Nucleus accumbens (tissue), 56 donors: Measurements from ENCODE around the gene DMWD.

Experiments used
- DNase-seq, 56 donors: peaks; one replicate each; lab custom pipeline; 2025; lab: John Stamatoyannopoulos, UW

DMWD gene

DNA sequence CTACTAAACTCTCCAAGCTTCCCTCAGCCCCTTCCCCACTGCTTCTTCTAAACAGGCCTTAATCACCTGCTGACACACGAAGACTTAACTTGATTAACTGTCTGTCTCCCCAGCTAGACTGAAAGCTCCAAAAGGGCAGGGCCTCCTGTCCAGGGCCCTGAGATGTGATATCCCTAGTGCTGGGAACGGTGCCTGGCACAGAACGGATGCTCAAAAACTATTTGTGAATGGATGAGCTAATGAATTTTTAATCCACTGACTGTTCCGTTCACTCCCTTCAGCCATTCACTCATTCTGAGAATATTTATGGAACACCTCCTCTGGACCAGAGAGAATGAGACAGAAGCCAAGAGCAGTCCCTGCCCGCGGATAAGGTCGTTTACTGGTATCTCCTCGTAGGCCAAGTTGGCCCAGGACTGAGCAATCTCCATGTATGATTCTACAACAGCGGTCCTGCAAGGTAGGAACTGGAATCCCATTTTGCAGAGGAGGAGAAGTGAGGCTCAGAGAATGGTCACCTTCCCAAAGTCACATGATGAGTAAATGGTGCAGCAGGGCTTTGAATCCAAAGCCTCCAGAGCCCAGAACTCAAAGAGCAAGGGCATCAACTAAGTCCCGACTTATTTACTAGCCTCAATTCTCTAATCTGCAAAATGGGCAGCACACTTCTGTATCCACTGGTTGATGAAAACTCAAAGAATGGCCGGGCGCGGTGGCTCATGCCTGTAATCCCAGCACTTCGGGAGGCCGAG is 3.4 kb downstream of the DMWD start:
- DNase-seq: no peak

DNA sequence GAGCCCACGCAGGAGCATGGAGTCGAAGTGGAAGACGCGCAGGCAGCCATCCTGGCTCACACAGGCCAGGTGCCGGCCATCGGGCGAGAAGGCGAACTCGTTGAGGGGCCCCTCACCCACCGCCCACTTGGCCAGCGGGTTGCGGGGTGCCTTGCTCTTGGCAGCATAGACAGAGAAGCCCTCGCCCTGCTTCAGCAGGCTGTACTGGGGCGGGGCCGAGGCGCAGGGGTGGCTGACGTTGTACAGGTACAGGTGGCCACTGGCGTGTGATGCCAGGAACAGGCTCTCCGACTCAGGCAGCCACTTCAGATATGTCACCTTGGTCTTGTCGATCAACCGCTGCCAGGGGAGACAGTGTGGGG is 6.1 kb downstream of the DMWD start:
- DNase-seq: no peak

DNA sequence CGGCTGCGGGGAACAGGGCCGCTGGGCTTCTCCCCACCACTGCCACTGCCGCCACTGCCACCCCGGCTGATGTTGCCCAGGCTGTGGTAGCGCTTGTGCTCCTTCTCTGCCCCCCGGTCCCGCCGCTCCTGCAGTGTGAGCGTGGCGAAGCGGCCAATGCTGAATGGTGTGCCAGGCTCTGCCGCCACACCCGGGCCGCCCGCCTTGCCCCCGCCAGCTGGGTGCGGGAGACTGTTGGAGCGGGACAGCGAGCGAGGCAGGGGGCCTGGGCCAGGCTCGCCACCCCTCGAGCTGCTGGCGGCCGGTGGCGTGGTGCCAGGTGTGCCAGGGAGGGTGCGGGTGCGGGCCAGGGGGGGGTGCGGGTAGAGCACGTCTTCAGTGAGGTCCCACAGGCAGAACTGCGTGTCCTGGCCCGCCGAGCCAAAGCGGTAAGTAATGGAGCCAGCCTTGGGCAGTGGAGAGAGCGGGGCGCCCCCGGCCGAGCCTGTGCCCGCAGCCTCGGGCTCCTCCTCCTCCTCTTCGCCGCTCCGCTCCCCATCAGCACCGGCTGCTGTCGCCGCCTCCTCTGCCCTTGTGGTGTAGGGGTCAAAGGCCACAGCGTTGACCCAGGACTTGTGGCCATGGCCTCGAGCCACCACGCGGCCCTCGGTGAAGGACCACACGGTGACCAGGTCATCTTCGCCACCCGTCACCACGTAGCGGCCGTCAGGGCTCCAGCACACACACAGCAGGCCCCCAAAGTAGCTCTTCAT is 6.7 kb downstream of the DMWD start:
- DNase-seq: no peak

DNA sequence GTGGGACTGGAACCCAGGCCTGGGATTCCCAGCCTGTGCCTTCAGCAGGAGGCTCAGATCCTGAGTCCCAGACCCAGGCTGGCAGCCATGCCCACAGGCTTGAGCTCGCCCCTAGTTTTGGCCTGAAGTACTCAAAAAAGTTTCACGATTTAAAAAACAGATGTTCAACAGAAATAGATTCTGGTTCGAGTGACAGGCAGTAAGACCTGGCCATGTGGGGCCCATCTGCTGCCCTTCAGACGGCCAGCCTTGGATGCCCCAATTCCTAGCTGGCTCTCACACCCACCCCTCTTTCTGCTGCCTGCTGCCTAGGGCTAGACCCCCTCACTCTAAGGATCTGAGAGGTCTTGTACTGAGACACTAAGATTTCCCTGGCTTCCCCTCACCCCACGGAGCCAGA is 7.5 kb downstream of the DMWD start:
- DNase-seq: no peak

DNA sequence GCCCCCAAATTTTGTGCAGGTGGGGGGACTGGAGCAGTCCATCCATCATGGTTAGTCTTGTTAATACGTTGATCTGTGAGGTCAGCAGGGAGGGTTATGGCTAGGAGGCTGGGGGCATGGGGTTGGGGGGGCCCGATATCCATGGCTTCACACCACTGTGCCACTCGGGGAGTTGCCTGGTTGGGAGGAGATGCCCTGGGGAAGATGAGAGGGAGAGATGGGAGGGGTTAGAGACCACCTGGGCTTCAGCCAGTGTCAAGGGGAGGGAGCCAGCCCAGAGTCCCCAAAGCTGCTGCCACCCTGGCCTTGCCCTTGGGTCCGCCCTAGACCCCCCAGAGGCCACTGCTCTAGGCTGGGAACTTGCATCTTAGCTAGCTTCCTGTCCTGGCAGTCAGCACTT is 8.5 kb downstream of the DMWD start:
- no peak for DNase-seq

DNA sequence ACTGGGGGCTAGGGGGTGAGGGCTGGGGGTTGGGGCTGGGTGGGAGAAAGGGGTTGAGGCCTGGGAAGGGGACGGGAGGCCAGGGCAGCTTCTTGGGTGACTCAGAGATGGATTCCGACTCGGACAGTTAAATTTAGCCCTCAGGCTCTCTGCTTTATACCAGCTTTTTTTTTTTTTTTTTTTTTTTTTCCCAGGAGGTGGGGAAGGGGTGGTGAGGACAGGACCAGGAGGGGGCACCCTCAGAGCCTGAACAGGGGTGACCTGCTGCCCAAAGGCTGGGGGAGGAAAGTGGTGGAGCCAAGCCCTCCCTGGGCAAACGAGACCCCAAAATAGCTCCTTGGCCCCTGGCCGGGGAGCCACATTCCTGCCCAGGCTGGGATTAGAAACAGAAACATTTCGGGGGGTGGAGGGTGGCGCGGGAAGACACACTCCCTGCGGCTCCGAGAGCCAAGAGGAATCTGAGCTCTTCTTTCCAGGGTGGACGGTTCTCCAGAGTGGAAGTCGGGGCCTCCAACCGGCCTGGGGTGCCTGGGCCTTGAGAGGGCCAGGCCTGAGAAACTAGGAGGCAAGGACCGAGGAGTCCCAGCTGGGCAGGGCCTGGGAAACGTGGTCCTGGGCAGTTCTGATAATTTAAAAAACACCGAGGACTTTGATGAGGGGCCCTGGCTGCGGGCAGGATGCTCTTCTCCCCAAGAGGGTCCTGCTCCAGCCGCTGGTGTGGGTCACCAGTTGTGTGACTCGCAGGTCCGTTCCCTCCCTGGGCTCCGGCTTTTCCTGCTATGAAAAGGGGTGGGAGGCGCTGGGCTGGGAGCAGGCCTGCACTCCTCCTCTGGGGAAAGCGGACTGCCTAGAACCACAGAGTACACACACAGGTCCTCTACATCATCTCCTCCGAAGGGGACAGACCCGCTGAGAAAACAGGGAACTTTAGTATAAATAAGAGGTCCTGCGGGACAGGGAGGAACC is 9.5 kb downstream of the DMWD start:
- DNase-seq: no peak

DNA sequence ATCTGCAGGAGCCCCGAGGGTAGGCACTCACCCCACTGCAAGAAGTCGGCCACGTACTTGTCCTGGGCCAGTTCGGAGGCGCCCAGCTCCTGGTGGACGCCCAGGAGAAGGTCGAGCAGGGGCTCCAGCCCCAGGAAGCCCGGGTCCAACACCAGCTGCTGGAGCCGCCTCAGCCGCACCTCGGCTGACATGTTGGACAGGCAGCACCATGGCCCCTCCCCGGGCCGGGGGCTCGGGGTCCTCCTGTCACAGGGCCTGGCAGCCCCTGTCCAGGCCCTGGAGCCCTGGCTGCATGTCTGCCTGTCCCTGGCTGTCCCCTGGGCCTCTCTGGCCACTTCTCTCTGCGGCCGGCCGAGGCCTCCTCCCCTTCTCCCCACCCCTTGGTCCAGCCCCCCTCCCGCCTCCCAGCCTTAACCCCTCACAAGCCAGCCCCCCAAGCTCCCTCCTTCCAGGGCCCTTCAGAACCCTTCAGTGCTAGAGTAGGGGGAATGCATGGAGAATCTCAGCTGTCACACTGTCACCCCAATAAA is 10.4 kb downstream of the DMWD start, which contains the start of gene DMPK:
Gene DMPK (minus strand): TSS at position 329 of the 530 bp plus-strand sequence. CDS start 138 bp downstream, at position 191.
- peak in 11 of 56 donors; percentile 8 to 50 (median 22) for DNase-seq

DNA sequence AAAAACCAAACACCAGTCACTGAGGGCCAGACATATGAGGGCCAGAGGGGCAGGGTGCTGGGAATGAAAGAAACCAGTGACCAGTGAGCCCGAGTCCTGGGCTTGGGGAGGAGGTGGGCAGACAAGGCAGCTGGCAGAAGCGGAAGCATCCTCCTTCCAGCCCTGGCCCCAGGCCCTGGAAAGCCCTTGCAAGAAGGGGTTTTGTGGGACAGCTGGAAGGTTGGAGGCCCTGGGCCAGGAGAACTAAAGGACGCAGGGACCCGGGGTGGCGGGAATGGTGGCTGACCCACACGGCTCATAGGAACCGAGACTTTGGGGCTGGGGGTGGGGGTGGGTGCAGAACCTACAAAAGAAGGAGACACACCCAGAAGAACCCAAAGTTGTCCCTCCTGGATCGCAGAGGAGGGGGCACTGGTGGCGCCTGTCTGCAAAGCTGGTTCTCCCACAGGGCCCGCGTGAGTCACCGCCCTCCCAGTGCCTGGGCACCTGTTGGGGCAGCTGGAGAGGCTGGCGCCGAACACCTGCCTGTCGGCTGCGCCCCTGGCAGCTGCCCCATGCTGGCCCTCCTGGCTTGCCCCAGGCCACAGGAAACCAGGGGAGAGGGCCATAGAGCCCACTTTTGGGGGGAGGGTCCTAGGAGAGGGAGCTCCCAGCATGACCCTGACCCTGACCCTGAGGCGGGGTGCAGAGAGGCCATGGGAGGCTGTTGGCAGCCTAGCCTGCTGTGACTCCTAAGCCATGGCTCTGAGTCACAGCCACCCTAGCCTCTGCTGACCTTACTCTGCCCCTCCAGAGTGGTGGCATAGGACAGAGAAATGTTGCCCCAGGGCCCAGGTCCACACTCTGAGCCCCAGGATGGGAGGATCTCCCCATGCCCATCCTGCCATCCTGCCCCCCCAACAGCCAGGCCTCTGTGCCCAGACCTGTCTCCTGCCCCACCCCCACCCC is 11.2 kb downstream of the DMWD start:
- peak in 4 of 56 donors; percentile 7 to 20 (median 13) for DNase-seq

DNA sequence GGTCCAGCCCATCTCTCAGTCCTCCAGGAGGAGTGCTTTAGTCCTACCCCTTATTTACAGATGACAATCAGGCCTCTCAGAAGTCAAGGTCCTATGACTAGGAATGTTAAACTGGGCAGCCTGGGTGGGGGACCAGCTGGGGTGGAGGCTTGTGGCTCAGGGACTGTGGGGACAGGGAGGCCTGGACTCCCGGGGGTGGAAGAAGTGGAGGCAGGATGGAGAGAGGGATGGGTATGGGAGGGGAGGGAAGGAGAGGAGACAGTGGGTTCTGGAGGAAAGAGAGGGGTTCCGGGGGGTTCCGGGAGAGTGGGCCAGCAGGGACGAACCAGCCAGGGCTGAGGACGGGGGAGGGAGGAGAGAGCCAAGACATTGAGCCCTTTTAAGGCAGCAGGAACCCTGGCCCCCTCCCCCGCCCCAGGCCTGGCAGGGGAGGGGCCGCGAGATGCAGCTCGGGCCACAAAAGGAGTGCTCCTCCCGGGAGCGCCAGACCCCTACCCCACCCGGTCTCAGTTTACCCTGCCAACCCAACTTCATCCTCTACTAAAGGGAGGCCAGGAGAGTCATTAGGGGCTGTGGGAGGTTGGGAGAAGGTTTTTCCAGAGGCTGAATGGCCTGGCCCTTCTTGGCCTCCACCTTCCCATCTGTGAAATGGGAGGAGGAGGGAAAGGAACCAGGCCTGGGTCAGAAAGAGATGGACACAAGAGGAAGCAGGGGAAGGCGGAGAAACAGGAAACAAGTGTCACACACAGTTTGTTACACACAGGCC is 12.0 kb downstream of the DMWD start:
- no peak for DNase-seq

DNA sequence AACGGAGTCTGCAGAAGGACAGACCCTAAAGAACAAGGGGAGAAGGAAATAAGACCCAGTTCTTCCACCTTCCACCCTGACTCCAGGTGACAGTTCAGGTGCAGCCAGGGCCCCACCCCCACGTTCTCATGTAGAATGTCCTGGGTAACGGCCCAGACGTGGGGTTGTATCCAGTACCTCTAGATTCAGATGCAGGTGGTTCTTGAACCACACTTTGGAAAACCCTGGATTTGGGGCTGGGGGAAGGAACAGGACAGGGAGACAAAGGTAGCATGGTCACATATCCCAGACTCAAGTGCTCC is 12.5 kb downstream of the DMWD start:
- no peak for DNase-seq

DNA sequence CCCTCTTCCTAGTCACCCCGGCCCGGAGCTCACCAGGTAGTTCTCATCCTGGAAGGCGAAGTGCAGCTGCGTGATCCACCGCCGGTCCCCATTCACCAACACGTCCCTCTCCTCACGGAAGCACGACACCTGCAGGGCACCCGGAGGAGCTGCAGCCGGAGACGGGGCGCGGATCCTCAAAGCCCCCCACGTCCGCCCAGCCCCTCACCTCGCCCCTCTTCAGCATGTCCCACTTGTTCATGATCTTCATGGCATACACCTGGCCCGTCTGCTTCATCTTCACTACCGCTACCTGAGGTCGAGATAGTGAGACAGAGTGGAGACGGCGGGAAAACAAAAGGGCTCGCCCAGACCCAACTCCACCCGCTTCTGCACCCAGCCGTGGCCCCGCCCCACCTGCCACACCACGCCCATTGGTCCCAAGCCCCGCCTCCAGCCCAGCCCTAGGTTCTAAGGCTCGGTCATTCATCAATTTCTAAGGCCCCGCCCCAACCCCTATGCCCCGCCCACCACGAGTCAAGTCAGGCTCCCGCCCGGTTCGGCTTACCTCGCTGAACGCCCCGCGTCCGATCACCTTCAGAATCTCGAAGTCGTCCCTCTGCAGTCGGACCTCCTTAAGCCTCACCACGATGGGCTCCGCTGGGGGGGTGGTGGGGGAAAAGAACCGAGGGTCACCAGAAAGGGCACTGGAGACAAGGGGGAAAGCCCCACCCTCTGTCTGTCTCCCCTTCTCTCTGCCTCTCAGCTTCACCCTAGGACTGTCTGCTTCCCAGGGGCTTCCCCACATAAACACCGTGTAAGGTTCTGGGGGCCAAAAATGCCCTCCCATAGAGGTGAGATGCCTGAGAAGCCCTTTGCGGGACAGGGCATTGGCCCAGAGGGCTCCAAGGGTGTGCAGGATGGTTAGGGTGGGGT is 13.2 kb downstream of the DMWD start:
- DNase-seq: peak in 2 of 56 donors; percentile 27 to 32

DNA sequence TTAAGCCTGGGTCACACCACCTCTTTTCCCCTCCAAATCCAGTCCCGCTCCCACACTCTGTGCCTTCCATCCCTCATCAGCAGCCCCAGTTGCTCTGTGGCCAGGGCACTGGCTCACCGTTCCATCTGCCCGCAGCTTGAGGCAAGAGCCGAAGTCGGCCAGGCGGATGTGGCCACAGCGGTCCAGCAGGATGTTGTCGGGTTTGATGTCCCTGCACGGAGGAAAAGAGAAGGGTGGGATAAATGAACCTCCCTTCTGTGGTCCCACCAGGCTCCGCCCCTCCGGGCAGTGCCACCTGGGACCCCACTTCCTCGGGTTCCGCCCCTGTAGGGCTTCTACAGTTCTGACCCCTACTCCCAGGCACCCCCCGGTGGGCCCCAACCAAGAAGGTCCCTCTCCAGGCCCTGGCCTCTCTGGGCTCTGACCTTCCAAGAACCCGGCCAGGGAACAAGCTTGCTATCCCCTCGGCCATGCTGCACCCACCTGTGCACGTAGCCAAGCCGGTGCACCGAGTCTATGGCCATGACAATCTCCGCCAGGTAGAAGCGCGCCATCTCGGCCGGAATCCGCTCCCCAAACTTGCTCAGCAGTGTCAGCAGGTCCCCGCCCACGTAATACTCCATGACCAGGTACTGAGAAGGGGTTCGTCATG is 14.5 kb downstream of the DMWD start:
- no peak for DNase-seq

DNA sequence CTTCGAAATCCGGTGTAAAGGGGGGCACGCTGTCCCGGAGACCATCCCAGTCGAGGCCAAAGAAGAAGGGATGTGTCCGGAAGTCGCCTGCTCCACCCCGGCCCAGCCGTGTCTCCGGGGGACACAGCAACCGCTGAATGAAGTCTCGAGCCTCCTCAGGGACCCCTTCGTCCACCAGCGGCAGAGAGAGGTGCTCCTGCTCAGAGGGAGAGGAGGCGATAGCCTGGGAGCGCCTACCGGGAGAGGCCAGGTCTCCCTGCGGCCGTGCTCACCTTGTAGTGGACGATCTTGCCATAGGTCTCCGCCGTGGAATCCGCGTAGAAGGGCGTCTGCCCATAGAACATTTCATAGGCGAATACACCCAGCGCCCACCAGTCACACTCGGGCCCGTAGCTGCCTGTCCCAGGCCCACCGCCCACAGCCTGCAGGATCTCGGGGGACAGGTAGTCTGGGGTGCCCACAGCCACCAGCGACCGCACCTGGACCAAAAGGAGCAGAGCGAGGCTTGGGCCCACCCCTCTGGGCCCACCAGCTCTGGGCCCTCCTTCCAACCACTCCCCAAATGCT is 15.2 kb downstream of the DMWD start:
- DNase-seq: no peak

DNA sequence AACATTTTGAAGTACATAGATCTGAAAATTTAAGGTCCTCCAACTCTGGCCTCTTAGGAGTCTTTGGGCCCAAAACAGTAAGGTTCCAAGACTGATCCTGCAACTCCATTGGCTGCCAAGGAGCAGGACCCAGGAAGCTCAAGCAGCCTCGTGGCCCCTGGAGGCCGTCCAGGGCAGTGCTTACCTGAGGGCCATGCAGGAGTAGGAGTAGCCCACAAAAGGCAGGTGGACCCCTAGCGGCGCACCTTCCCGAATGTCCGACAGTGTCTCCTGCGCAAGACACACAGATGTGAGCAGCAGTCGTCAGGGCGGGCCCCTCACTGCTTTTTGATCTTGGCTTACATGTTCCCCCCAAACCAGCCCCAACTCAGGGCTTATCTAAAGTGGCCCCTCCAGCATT is 17.9 kb downstream of the DMWD start:
- DNase-seq: no peak

DNA sequence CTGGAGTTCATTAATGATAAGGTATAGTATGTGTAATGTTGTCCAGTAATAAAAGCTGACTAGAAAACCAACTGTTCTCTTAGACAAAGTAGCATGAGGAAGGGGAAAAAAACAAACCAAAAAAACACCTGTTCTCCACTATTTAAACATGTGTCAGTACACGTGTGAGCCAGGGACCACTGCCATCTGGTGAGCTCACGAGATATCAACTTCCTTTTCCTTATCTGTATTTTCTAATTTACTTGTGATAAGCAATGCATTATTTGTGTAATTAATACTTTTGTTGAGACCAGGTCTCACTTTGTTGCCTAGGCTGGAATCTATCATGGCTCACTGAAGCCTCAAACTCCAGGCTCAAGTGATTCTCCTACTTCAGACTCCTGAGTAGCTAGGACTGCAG is 19.3 kb downstream of the DMWD start:
- DNase-seq: no peak

DNA sequence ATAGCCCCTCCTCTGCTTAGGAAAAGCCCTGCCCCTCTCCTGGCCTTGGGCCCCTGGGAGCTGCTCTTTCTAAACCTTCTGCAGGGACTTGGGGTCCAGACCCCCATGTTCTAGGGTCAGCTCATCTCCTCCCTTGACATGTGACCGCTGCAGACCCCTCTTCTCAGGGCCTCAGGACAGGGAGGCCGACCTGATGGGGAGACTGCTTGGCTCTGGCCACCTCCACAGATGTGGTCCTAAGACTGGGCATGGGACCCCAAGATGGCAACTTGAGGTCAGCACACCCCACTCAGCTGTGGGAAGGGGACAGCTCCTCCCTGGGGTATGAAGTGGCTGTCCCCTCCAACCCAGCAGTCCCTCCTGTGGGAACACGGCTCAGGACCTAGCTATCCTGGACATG is 19.7 kb downstream of the DMWD start:
- no peak for DNase-seq
